Measurements from ENCODE around the gene DUOXA2. TPM values are rescaled to one million over a fixed set of nuclear protein-coding genes. Genes with fewer than 3 reads are reported as not detected.
A peak's percentile ranks its signal among the peaks of the same experiment; 100 is the strongest.
"Not testable (repeated sequence)": the region's sequence is repeated elsewhere in the genome, so short reads cannot be mapped to it uniquely, and the experiment has no call there.

Gene DUOXA2
- polyA plus RNA-seq (2011; rRNA removed) (not detected in 2 replicates), polyA plus RNA-seq (2017; fragmentation: RNase III; extraction: RNeasy Plus Mini Kit Qiagen cat#74134 plus additional on column Dnase treatment) (not detected in 3 replicates), polyA minus RNA-seq (2011; rRNA and poly(A)+ RNA removed) (not detected in 2 replicates)
- not detected in 2 replicates for polyA plus RNA-seq (2012; cell fraction: cytosol; rRNA removed)
- not detected in 2 replicates for polyA plus RNA-seq (2012; cell fraction: nucleus; rRNA removed)

DNA sequence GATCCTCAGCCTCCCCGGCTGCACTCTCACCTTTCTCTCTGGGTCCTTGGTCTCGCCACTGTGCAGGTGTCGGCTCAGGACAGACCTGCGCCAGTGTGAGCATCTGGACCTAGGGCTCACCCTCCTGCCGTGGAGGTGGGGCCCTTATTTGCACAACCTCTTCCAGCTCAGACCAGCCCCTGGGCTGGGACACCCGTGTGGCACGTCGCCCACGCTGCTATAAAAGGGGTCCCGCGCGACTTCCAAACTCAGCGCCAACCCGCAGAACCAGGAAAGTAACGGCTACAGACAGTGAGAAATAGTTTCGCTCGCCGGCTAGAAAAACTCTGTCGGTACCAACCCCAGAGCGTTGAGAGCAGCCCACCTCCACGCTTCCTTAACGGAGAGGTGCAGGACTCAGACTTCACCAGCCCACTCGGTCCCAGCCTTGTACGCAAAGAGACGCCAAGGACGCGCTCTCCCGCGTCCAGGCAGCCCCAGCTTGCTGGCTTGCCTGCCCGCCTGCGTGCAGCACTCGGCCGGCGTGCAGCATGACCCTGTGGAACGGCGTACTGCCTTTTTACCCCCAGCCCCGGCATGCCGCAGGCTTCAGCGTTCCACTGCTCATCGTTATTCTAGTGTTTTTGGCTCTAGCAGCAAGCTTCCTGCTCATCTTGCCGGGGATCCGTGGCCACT is at the start of gene DUOXA2, which contains the start of gene DUOX2:
DUOXA2 (plus strand) TSS at position 251 of the 675 bp plus-strand sequence; CDS start at position 531, 280 bp downstream.
DUOX2 (minus strand) TSS at position 97 of the 675 bp plus-strand sequence. CDS start 761 bp downstream, outside the sequence.
- Histone ChIP-seq H3K27ac (no peak within 1 kb of the TSS), H3K4me1 (no peaks in the 10 kb centered on the region), H3K4me3 (peak within 1 kb of the TSS; percentile 26; the same call in 2 of the 3 replicates), H3K9me3 (no peaks in the 10 kb centered on the region), H3K4me2 (peak within 1 kb of the TSS; percentile 64)
- no peak for FAIRE-seq
- 17% methylated on average over 24 of the region's 42 CpGs for WGBS (ENCODE audit: missing lambda C conversion rate)
- ChIA-PET CTCF (interaction anchor here (0.8 to 2.2 kb wide), 6 partner anchors 12 to 146 kb away, joined by 3 to 5 read pairs (median 4); no protein-coding TSS in a partner anchor), POLR2A (no interaction called here)
- DNase-seq (ENCODE audit: low read depth in 1 of 2, low spot score in 1 of 2): no peak
- TF ChIP-seq CHD4 (IDR thresholded peaks at IDR 0.05; ENCODE audit: borderline replicate concordance): no peak
- no peak for TF ChIP-seq MAFK (IDR thresholded peaks at IDR 0.05; ENCODE audit: partially characterized antibody)
- no peak for TF ChIP-seq HDAC2 (IDR thresholded peaks at IDR 0.05)
- no peak for TF ChIP-seq JUNB (IDR thresholded peaks at IDR 0.05)
- TF ChIP-seq CEBPB (IDR thresholded peaks at IDR 0.05): no peak
- no peak for TF ChIP-seq HOXB5 (CRISPR knock-in tag; IDR thresholded peaks at IDR 0.05)
- TF ChIP-seq RAD21 (conservative IDR thresholded peaks at IDR 0.05 in 1 of 2, IDR thresholded peaks at IDR 0.05 in 1 of 2): no peak
- TF ChIP-seq, protein P1, sequence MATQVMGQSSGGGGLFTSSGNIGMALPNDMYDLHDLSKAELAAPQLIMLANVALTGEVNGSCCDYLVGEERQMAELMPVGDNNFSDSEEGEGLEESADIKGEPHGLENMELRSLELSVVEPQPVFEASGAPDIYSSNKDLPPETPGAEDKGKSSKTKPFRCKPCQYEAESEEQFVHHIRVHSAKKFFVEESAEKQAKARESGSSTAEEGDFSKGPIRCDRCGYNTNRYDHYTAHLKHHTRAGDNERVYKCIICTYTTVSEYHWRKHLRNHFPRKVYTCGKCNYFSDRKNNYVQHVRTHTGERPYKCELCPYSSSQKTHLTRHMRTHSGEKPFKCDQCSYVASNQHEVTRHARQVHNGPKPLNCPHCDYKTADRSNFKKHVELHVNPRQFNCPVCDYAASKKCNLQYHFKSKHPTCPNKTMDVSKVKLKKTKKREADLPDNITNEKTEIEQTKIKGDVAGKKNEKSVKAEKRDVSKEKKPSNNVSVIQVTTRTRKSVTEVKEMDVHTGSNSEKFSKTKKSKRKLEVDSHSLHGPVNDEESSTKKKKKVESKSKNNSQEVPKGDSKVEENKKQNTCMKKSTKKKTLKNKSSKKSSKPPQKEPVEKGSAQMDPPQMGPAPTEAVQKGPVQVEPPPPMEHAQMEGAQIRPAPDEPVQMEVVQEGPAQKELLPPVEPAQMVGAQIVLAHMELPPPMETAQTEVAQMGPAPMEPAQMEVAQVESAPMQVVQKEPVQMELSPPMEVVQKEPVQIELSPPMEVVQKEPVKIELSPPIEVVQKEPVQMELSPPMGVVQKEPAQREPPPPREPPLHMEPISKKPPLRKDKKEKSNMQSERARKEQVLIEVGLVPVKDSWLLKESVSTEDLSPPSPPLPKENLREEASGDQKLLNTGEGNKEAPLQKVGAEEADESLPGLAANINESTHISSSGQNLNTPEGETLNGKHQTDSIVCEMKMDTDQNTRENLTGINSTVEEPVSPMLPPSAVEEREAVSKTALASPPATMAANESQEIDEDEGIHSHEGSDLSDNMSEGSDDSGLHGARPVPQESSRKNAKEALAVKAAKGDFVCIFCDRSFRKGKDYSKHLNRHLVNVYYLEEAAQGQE (IDR thresholded peaks at IDR 0.05): no peak
- no peak for TF ChIP-seq EHF (CRISPR knock-in tag; IDR thresholded peaks at IDR 0.05)
- no peak for TF ChIP-seq KDM1A (IDR thresholded peaks at IDR 0.05; ENCODE audit: low read depth)
- no peak for ATAC-seq

GRCh38 chr15:45064386-45064785 is 49.7 kb upstream of the DUOXA2 start:
- Histone ChIP-seq H3K4me3 (no peak overlapping the region), H3K4me2 (no peak overlapping the region), H3K4me1 (no peaks in the 10 kb centered on the region), H3K27ac (no peak overlapping the region), H3K9me3 (no peaks in the 10 kb centered on the region)
- DNase-seq (ENCODE audit: low read depth in 1 of 2, low spot score in 1 of 2): no peak
- CTCF ChIA-PET: no interaction called here
- 95% methylated on average over 4 of the region's 4 CpGs for WGBS (ENCODE audit: missing lambda C conversion rate)
- POLR2A ChIA-PET: no interaction called here
- TF ChIP-seq NPAS2 (CRISPR knock-in tag; IDR thresholded peaks at IDR 0.05; ENCODE audit: borderline replicate concordance) (no peak), CEBPB (IDR thresholded peaks at IDR 0.05) (no peak), SMC3 (IDR thresholded peaks at IDR 0.05) (no peak), HEYL (CRISPR knock-in tag; IDR thresholded peaks at IDR 0.05) (no peak), CBX8 (IDR thresholded peaks at IDR 0.05) (no peak), E2F6 (IDR thresholded peaks at IDR 0.05; ENCODE audit: borderline replicate concordance, low read depth) (no peak), PHF8 (IDR thresholded peaks at IDR 0.05; ENCODE audit: borderline replicate concordance, low read depth) (no peak), RAD21 (conservative IDR thresholded peaks at IDR 0.05 in 1 of 2, IDR thresholded peaks at IDR 0.05 in 1 of 2) (no peak), BHLHE40 (IDR thresholded peaks at IDR 0.05; ENCODE audit: low read depth, low read length) (no peak), SREBF2 (IDR thresholded peaks at IDR 0.05) (no peak), KDM1A (IDR thresholded peaks at IDR 0.05; ENCODE audit: low read depth) (no peak), HDAC2 (IDR thresholded peaks at IDR 0.05) (no peak), CHD4 (IDR thresholded peaks at IDR 0.05; ENCODE audit: borderline replicate concordance) (no peak), FOXS1 (CRISPR knock-in tag; IDR thresholded peaks at IDR 0.05) (no peak), ATOH8 (CRISPR knock-in tag; IDR thresholded peaks at IDR 0.05; ENCODE audit: low read depth) (no peak), POLR2AphosphoS2 (conservative IDR thresholded peaks at IDR 0.05; ENCODE audit: low read length) (no peak), MAFK (IDR thresholded peaks at IDR 0.05; ENCODE audit: partially characterized antibody) (no peak), GATA3 (IDR thresholded peaks at IDR 0.05; ENCODE audit: borderline replicate concordance) (no peak), FOSL2 (IDR thresholded peaks at IDR 0.05) (no peak), FOSL2 (CRISPR knock-in tag; IDR thresholded peaks at IDR 0.05) (no peak), FOSB (CRISPR knock-in tag; IDR thresholded peaks at IDR 0.05) (no peak)
- no peak for ATAC-seq
- FAIRE-seq: no peak

DNA sequence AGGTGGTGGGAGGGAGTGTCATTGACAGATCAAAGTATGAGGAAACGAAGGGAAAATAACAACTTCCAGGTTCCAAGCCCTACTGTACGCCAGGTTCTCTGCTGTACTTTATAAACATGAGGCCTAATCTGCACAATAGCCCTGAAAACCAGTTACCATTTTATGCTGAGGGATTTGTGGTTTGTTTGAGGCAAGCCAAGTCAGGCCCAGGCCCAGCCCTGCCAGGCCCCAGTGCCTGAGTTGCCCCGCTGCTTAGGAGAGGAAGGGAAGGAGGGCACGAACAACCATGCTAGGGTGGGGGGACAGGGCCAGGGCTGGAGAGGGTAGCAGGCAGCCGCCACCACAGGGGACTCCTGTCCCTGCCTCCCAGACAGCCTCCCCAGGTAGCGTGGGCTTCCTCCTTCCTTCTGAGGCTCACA is 44.2 kb upstream of the DUOXA2 start:
- POLR2A ChIA-PET, FAIRE-seq: not testable (repeated sequence)
- CTCF ChIA-PET: interaction anchor here (0.9 kb wide), 1 partner anchor 48 kb away, joined by 3 read pairs; no protein-coding TSS in a partner anchor

GRCh38 chr15:45073602-45074001 is 40.5 kb upstream of the DUOXA2 start:
- ATAC-seq: not testable (repeated sequence)

More for the DNA sequence above, 44.2 kb upstream of the DUOXA2 start:
- not testable (repeated sequence) for DNase-seq (ENCODE audit: low read depth in 1 of 2, low spot score in 1 of 2); H3K4me1 ChIP-seq; ATAC-seq; H3K4me3 ChIP-seq; H3K27ac ChIP-seq; H3K4me2 ChIP-seq; H3K9me3 ChIP-seq
- WGBS (ENCODE audit: missing lambda C conversion rate): 96% methylated on average over 4 of the region's 6 CpGs

More at GRCh38 chr15:45073602-45074001, 40.5 kb upstream of the DUOXA2 start:
- H3K9me3 ChIP-seq; H3K4me3 ChIP-seq; H3K4me2 ChIP-seq; DNase-seq (ENCODE audit: low read depth in 1 of 2, low spot score in 1 of 2); H3K27ac ChIP-seq; FAIRE-seq; H3K4me1 ChIP-seq; CTCF ChIA-PET; POLR2A ChIA-PET: not testable (repeated sequence)
